PC-3 (cell line): Measurements from ENCODE around the gene PTGER3.
A peak's percentile ranks its signal among the peaks of the same experiment; 100 is the strongest.

Experiments
- EZH2 ChIP-seq: fragments of 300-600 bp; sonication (generic); IDR thresholded peaks from one replicate; pipeline ENCODE4 v1.6.1; 2017; ENCODE audit warnings: antibody characterized with exemption, mild to moderate bottlenecking, low read length; ENCODE audit not compliant: unreplicated experiment
- EZH2phosphoT487 ChIP-seq: fragments of 300-600 bp; sonication (generic); IDR thresholded peaks from 2 replicates; pipeline ENCODE4 v1.6.1; 2018; ENCODE audit warnings: mild to moderate bottlenecking, antibody characterized with exemption, low read length, borderline replicate concordance
- TF ChIP-seq, protein P1 (sequence below): fragments of 300-600 bp; sonication (generic); conservative IDR thresholded peaks from 2 replicates; pipeline ENCODE4 v1.5.1; 2017; ENCODE audit warnings: antibody characterized with exemption, low read depth, mild to moderate bottlenecking, low read length

DNA sequence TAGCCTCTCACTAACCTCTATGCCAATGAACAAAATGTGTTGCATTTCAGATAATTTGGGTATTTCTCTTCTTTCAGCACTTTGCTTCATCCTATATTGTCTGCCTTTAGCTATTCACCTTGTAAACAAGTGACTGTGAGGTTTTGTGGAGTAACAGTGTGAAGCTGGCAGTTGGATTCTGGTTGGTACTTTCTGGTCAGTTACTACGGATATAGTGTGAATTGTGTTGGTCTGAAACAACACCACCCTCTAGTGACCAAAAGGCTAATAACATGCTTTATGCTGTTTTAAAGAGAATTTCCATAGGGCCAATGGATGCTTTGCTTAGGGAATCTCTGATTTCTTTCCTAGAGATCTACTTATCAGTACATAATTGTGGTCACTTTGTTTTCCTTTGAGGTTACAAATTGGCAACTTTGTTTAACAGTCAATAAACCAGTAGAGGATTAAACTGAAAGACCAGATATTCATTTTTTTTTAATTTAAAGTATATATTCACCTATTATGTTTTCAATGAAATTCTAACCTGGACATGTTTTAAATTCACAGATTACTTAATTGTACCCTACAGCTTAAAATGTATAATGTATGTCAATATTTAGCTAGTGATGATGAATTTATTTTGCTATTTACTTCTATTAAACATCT is 2.5 kb upstream of the PTGER3 start:
- TF ChIP-seq, protein P1, sequence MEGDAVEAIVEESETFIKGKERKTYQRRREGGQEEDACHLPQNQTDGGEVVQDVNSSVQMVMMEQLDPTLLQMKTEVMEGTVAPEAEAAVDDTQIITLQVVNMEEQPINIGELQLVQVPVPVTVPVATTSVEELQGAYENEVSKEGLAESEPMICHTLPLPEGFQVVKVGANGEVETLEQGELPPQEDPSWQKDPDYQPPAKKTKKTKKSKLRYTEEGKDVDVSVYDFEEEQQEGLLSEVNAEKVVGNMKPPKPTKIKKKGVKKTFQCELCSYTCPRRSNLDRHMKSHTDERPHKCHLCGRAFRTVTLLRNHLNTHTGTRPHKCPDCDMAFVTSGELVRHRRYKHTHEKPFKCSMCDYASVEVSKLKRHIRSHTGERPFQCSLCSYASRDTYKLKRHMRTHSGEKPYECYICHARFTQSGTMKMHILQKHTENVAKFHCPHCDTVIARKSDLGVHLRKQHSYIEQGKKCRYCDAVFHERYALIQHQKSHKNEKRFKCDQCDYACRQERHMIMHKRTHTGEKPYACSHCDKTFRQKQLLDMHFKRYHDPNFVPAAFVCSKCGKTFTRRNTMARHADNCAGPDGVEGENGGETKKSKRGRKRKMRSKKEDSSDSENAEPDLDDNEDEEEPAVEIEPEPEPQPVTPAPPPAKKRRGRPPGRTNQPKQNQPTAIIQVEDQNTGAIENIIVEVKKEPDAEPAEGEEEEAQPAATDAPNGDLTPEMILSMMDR, result peak; percentile 84
- TF ChIP-seq EZH2phosphoT487 (no peak), EZH2 (no peak)
